Panc1 (cell line): ENCODE results near the gene AGPAT4. TPM values are rescaled to one million over a fixed set of nuclear protein-coding genes. Genes with fewer than 3 reads are reported as not detected.

ENCODE experiments used
- ATAC-seq: fragments of 200-7000 bp; cut with Tn5 transposase; 2 replicates; pipeline ENCODE4 v1.9.1; 2020; ENCODE audit warnings: mild to moderate bottlenecking, moderate library complexity
- BruUV-seq: library from RNA; stranded (reverse); fragments of 400-500 nt; replicated peaks from 2 replicates; lab custom pipeline; 2021; lab: Mats Ljungman, UMichigan
- CTCF ChIA-PET: fragments of 300-600 bp; sonication (Branson Sonifier 250); formaldehyde crosslinking; loops from one replicate; lab custom pipeline; 2022; ENCODE audit warnings: antibody characterized with exemption; lab: Charles Lee
- POLR2A ChIA-PET: fragments of 300-600 bp; sonication (Branson Sonifier 250); formaldehyde crosslinking; loops from one replicate; lab custom pipeline; 2022; ENCODE audit warnings: antibody characterized with exemption; lab: Charles Lee
- DNase-seq: peaks from one replicate; pipeline ENCODE4 v3.0.0-alpha.2; 2010; ENCODE audit warnings: low read depth, low spot score
- H3K27ac ChIP-seq: 2 replicates; pipeline ENCODE4 v1.5.1; 2011; ENCODE audit warnings: mild to moderate bottlenecking, low read length, inconsistent platforms
- H3K27me3 ChIP-seq: fragments of 200-500 bp; sonication (Bioruptor generic); 2 replicates; pipeline ENCODE4 v1.6.0; 2014; ENCODE audit warnings: low read length, inconsistent platforms; ENCODE audit not compliant: control insufficient read depth, insufficient read depth
- H3K36me3 ChIP-seq: fragments of 200-500 bp; sonication (Bioruptor generic); 2 replicates; pipeline ENCODE4 v1.5.1; 2014; ENCODE audit warnings: inconsistent platforms, mild to moderate bottlenecking, low read length, moderate library complexity; ENCODE audit not compliant: control insufficient read depth, insufficient read depth
- H3K4me1 ChIP-seq: 2 replicates; pipeline ENCODE4 v1.5.1; 2011; ENCODE audit warnings: inconsistent platforms, mild to moderate bottlenecking, low read length, moderate library complexity; ENCODE audit not compliant: control insufficient read depth, insufficient read depth
- H3K4me3 ChIP-seq, 2 experiments: 2 replicates each; pipeline ENCODE4 v1.5.1; 2011 to 2012; ENCODE audit warnings: low read depth in 2 of 2, low read length in 2 of 2, mild to moderate bottlenecking in 2 of 2, inconsistent platforms in 1 of 2, moderate library complexity in 1 of 2
- H3K9me3 ChIP-seq: fragments of 200-500 bp; sonication (Bioruptor generic); 2 replicates; pipeline ENCODE4 v1.5.1; 2014; ENCODE audit warnings: low read depth, mild to moderate bottlenecking, inconsistent platforms, low read length, moderate library complexity; ENCODE audit not compliant: control insufficient read depth, insufficient read depth
- CTCF ChIP-seq: fragments of 450-650 bp; IDR thresholded peaks from 2 replicates; pipeline ENCODE4 v1.5.1; 2017; ENCODE audit warnings: mild to moderate bottlenecking
- POLR2AphosphoS5 ChIP-seq: IDR thresholded peaks from 2 replicates; pipeline ENCODE4 v1.6.1; 2012; ENCODE audit warnings: mild to moderate bottlenecking, low read depth, low read length, moderate library complexity
- REST ChIP-seq, 2 experiments: IDR thresholded peaks; 2 replicates each; pipeline ENCODE4 v1.6.1; 2011 to 2012; ENCODE audit warnings: low read depth in 2 of 2, control low read depth in 1 of 2, low read length in 1 of 2, mild to moderate bottlenecking in 1 of 2, moderate library complexity in 1 of 2; ENCODE audit not compliant: insufficient read depth in 1 of 2
- SIN3A ChIP-seq: IDR thresholded peaks from 2 replicates; pipeline ENCODE4 v1.6.1; 2012; ENCODE audit warnings: low read depth, mild to moderate bottlenecking, low read length, moderate library complexity, borderline replicate concordance; ENCODE audit not compliant: insufficient read depth
- TCF7L2 ChIP-seq: IDR thresholded peaks from 2 replicates; pipeline ENCODE4 v1.6.1; 2011; ENCODE audit warnings: mild to moderate bottlenecking, low read depth, low read length, inconsistent platforms
- in situ Hi-C: cut with HindIII; loops from 2 replicates; pipeline ENCODE4 v1.10.0; 2016; ENCODE audit warnings: low sequenced_read_pairs, low pct_unique_long_range_greater_than_20kb
- intact Hi-C: fragments of 100-400 bp; cut with micrococcal nuclease; formaldehyde crosslinking; loops from one replicate; pipeline ENCODE4 v1.10.0; 2022; ENCODE audit not compliant: unreplicated experiment
- total RNA-seq: library from RNA; stranded (reverse); gene quantifications from one replicate; pipeline ENCODE4 v1.2.1, GENCODE V29; 2021; ENCODE audit not compliant: unreplicated experiment

Gene AGPAT4
- total RNA-seq, 1 experiment from 2014 or later = 12.9 TPM

- 0 out of 2 replicates have a peak, but pooled peaks cover 5% of the 10 kb centered on the region for H3K4me1 ChIP-seq
- TF ChIP-seq SIN3A (no peak), CTCF (no peak), POLR2AphosphoS5 (no peak), TCF7L2 (no peak), REST (IDR thresholded peaks at IDR 0.05; ENCODE audit: insufficient read depth in 1 of 2, low read depth in 2 of 2, low read length in 1 of 2) (no peak)
- H3K4me3 ChIP-seq = peak overlapping the region; percentile 39 to 71
- ChIA-PET CTCF (interaction anchor here (0.7 kb wide), 1 partner anchor 167 kb away, joined by 5 read pairs; no protein-coding TSS in a partner anchor), POLR2A (interaction anchor here (1.1 kb wide), 1 partner anchor 29 kb away, joined by 3 read pairs; no protein-coding TSS in a partner anchor)
- peaks cover 21% of the 10 kb centered on the region for H3K9me3 ChIP-seq
- peak overlapping the region; percentile 81 for H3K27ac ChIP-seq
- intact Hi-C loops = no loop called here
- no peaks in the 10 kb centered on the region for H3K27me3 ChIP-seq
- DNase-seq = peak; percentile 84
- no TSS peak for BruUV-seq
- in situ Hi-C loops = no loop called here
- H3K36me3 ChIP-seq = no peaks in the 10 kb centered on the region; the same call in 1 of the 2 replicates
- ATAC-seq = peak; percentile 84
These were observed 58.7 kb downstream of the AGPAT4 start for GRCh38 chr6:161215193-161215592.

GRCh38 chr6:161214722-161215121 lies 59.1 kb downstream of the AGPAT4 start:
- H3K4me1 ChIP-seq = 0 out of 2 replicates have a peak, but pooled peaks cover 5% of the 10 kb centered on the region
- peak overlapping the region; percentile 81 for H3K27ac ChIP-seq
- H3K27me3 ChIP-seq = no peaks in the 10 kb centered on the region
- no peak for DNase-seq
- in situ Hi-C loops (no loop called here), intact Hi-C loops (no loop called here)
- no peak for ATAC-seq
- H3K36me3 ChIP-seq = no peaks in the 10 kb centered on the region; the same call in 1 of the 2 replicates
- ChIA-PET POLR2A (interaction anchor here (1.1 kb wide), 1 partner anchor 28 kb away, joined by 3 read pairs; no protein-coding TSS in a partner anchor), CTCF (no interaction called here)
- H3K9me3 ChIP-seq = peaks cover 19% of the 10 kb centered on the region
- peak overlapping the region; percentile 39 to 71; a peak in 2 of 4 replicates for H3K4me3 ChIP-seq
- TF ChIP-seq REST (IDR thresholded peaks at IDR 0.05; ENCODE audit: insufficient read depth in 1 of 2, low read depth in 2 of 2, low read length in 1 of 2) = no peak
- no peak for TF ChIP-seq CTCF
- TF ChIP-seq SIN3A = no peak
- no peak for TF ChIP-seq POLR2AphosphoS5
- TF ChIP-seq TCF7L2 = no peak
- no TSS peak for BruUV-seq
